Muscle layer of colon (tissue), 2 donors: Measurements from ENCODE around the gene RRBP1.

ENCODE experiments used
- H3K27ac ChIP-seq: one replicate; pipeline ENCODE4 v1.7.0; 2013; ENCODE audit warnings: low read depth, mild to moderate bottlenecking, low read length, moderate library complexity
- H3K27me3 ChIP-seq, 2 donors: one replicate each; pipeline ENCODE4 v1.7.0; 2013; ENCODE audit warnings: low read length in 2 of 2, mild to moderate bottlenecking in 2 of 2; ENCODE audit not compliant: insufficient read depth in 2 of 2, control insufficient read depth in 1 of 2
- H3K36me3 ChIP-seq: one replicate; pipeline ENCODE4 v1.7.0; 2013; ENCODE audit warnings: mild to moderate bottlenecking, low read length; ENCODE audit not compliant: insufficient read depth
- H3K4me1 ChIP-seq: one replicate; pipeline ENCODE4 v1.7.0; 2013; ENCODE audit warnings: mild to moderate bottlenecking, low read length; ENCODE audit not compliant: insufficient read depth
- H3K4me3 ChIP-seq, 2 donors: one replicate each; pipeline ENCODE4 v1.7.0; 2013; ENCODE audit warnings: low read length in 2 of 2, low read depth in 1 of 2, mild to moderate bottlenecking in 1 of 2, moderate library complexity in 1 of 2
- H3K9ac ChIP-seq: one replicate; pipeline ENCODE4 v1.7.0; 2013; ENCODE audit warnings: low read length
- H3K9me3 ChIP-seq: one replicate; pipeline ENCODE4 v1.7.0; 2013; ENCODE audit warnings: mild to moderate bottlenecking, low read length
- donor health status: abdominal sarcoma.
- donor health status: Adenocarcinoma of cecum.

RRBP1 gene

DNA sequence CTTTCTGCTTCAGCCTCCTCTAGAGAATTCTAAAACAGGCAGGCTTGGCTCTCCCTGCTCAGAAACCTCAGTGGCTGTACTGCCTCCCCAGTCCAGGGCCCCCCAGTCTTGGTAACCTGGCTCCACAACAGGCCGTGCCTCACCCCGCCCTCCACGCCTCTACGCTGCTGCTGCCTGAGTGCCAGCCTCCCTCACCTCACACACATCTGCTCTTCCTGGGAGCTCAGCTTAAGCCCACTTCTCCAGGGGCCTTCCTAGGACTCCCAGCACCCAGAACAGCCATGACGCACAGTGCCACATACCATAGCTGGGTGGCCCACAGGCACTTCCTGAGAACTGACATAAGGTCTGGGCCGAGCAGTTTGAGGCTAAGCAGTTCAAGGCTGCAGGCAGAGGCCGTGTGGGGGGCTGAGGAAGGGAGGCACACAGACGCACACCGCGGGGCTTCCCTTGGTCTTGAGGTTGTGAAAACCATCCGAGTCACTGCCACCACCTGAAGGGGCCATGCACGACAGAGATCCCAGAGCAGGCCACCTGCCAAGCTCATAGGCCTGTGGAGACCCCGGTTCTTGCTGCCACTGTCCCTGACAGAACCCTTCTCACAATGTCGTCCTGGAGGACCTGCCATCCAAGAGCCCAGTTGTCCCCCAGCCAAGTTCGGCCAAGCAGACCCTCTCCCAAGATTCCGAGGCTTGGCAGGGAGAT, 69.6 kb downstream of the RRBP1 start:
- H3K36me3 ChIP-seq = peaks cover 32% of the 10 kb centered on the region
- H3K9me3 ChIP-seq = no peaks in the 10 kb centered on the region
- H3K27ac ChIP-seq = peak overlapping the region; percentile 82
- peak overlapping the region; percentile 32 for H3K9ac ChIP-seq
- H3K4me1 ChIP-seq = peaks cover 86% of the 10 kb centered on the region
- H3K4me3 ChIP-seq = no peak overlapping the region
- no peaks in the 10 kb centered on the region for H3K27me3 ChIP-seq

DNA sequence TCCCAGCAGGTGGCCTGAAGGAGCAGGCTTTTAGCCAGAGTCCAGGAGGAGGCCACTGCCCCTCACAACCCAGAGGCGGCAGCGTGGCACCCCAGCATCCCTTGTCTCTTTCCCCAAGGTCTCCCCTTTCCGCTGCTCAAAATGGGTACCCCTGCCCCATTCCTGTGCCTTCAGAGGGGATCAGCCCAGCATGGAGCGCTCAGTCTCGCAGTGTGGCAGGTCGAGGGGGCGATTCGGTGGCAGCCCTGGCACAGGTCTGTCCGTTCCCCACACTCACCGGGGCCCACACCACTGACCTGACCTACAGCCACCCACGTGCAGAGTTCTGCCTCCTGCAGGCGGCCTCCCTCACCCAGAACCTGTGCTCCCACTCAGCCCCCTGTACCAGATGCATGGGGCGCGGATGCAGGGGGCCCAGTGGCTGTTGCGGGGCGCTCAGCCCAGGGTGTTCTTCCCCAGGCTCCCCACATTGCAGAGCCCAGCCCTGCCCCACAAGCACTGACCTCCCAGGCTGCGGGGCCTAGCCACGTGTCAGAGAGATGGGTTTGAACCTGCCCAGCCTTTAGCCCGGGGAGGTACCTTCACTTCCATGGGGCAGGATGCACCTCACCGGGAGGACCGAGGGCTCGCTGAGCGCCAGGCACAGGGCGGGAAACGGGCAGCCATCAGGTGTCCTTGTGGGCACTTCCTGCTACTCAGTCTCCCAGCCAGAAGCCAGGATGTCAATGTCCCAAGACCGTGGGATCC, 70.3 kb downstream of the RRBP1 start:
- Histone ChIP-seq H3K9me3 (no peaks in the 10 kb centered on the region), H3K27ac (peak overlapping the region; percentile 82), H3K36me3 (peaks cover 39% of the 10 kb centered on the region), H3K27me3 (no peaks in the 10 kb centered on the region), H3K4me3 (no peak overlapping the region), H3K9ac (peak overlapping the region; percentile 32), H3K4me1 (peaks cover 79% of the 10 kb centered on the region)

DNA sequence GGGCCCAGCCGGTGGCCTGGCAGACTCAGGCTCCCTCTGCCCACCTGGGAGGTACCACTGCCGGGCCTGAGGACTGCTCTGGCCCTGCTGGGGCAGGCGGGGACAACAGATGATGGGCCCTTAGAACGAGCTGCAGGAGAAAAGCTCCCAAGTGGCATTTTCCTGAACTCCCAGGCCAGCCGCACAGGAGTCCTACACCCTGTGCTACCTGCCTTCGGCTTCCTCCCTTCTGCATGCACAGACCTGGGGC, 70.8 kb downstream of the RRBP1 start:
- H3K4me3 ChIP-seq = no peak overlapping the region
- peak overlapping the region; percentile 82 for H3K27ac ChIP-seq
- peaks cover 39% of the 10 kb centered on the region for H3K36me3 ChIP-seq
- no peaks in the 10 kb centered on the region for H3K9me3 ChIP-seq
- H3K9ac ChIP-seq = peak overlapping the region; percentile 28
- H3K4me1 ChIP-seq = peaks cover 74% of the 10 kb centered on the region
- no peaks in the 10 kb centered on the region for H3K27me3 ChIP-seq

DNA sequence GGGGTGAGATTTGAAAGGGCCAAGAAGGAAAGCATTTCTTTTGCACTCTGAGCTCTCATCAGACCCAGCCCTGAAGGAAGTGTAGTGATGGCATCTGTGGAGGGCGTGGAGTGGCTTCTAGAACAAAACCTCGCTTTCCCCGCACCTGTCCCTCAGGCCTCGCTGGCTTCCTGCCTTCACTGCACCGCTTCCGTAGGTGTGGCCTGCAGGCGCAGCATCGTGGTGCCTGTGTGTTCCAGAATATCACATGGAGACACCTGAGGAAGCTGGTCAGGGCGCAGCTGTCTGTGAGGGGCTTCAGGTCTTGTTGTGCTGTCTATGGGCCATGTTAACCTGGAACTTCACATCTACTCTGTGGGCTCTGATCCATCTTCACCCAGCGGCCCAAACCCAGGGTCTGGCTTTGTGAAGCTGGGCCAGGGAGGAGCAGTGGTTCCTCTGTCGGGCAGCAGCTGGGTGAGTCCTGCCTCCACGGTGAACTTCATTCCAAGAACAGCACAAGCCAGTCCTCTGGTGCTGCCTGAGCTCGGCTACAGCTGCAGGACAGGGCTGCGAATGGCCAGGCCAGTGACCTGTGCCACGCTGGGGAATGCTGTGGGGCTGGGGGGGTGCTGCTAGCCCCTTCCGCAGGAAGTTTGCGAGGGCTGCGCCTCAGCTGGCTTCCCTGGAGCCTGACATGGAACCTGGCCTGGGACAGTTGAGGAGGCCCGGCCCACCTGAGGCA, 71.3 kb downstream of the RRBP1 start:
- Histone ChIP-seq H3K4me1 (peaks cover 73% of the 10 kb centered on the region), H3K4me3 (no peak overlapping the region), H3K27me3 (no peaks in the 10 kb centered on the region), H3K9me3 (no peaks in the 10 kb centered on the region), H3K27ac (peak overlapping the region; percentile 82), H3K36me3 (peaks cover 39% of the 10 kb centered on the region), H3K9ac (peak overlapping the region; percentile 28)

DNA sequence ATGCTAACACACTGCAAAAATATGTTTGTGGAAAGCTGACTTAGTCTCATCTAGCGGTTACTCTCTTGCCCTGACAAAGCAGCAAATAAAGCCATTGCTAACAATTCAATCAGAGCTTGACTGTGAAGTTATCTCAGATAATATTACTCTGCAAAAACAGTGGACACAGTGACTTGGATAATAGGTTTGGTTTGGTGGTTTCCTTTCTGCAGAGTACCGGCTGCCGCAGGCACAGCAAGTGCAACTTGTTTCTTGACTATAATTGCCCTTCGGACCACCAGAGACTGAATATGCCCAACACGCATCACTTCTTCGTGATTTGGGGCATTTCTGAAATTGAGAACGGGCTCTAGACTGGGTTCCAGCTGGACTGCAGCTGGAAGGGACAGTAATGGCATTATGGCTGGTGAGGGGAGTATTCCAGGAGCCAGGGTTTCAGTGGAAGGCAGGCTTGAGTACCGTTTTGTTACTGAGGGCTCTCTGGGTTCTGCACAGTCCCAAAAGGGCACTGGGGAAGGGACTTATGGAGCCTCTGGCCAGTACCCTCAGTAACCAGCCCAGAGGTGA, 72.1 kb downstream of the RRBP1 start:
- Histone ChIP-seq H3K27ac (peak overlapping the region; percentile 82), H3K9me3 (no peaks in the 10 kb centered on the region), H3K4me3 (no peak overlapping the region), H3K27me3 (no peaks in the 10 kb centered on the region), H3K36me3 (peaks cover 47% of the 10 kb centered on the region), H3K9ac (peak overlapping the region; percentile 28), H3K4me1 (peaks cover 71% of the 10 kb centered on the region)

DNA sequence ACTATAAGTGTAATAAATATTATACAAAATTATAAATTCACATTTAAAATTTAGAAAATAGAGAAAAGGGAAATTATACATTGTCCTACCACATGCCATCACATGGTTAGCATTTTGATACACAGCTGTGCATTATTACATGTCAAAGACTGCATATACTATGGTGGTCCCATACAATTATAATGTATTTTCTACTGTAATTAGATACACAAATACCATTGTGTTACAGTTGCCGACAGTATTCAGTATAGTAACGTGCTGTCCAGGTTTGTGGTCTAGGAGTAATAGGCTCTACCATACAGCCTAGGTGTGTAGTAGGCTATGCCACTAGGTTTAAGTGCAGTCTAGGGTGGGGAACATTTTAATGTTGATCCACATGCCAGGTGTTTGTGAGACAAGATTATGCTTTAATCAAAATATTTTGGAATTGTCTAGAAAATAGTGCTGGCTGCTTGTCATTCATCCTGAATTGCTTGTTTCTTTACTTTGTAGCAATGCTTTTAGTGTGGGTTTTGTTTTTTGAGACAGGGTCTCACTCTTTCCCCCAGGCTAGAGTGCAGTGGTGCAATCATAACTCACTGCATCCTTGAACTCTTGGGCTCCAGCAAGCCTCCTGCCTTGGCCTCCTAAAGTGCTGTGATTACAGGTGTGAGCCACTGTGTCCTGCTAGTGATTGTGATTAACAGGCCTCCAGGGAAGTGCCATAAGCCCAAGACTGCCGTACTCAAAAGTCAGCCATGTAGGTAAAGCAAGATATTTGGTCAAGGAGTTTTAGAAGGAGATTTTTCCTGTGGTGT, 73.1 kb downstream of the RRBP1 start:
- H3K36me3 ChIP-seq = peaks cover 55% of the 10 kb centered on the region
- H3K27me3 ChIP-seq = no peaks in the 10 kb centered on the region
- peaks cover 71% of the 10 kb centered on the region for H3K4me1 ChIP-seq
- H3K9me3 ChIP-seq = no peaks in the 10 kb centered on the region
- H3K27ac ChIP-seq = no peak overlapping the region
- H3K4me3 ChIP-seq = no peak overlapping the region
- no peak overlapping the region for H3K9ac ChIP-seq

DNA sequence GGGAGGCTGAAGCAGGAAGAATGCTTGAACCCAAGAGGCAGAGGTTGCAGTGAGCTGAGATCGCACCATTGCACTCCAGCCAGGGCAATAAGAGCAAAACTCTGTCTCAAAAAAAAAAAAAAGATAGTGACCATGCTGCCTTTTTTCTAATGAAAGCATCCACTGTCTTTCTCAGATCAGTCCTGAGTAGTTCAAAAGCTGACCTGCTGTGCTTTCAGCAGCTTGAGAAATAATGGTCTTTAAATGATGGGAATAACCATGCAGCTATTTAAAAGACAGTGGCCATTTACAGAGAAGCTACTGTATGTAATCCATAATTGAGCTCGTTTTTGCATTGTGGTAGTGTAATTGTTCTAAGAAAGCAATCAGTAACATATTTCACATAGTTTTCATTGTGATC, 76.0 kb downstream of the RRBP1 start:
- no peak overlapping the region for H3K27ac ChIP-seq
- H3K4me3 ChIP-seq = no peak overlapping the region
- H3K9ac ChIP-seq = no peak overlapping the region
- no peaks in the 10 kb centered on the region for H3K9me3 ChIP-seq
- H3K27me3 ChIP-seq = no peaks in the 10 kb centered on the region
- peaks cover 69% of the 10 kb centered on the region for H3K36me3 ChIP-seq
- H3K4me1 ChIP-seq = peaks cover 67% of the 10 kb centered on the region

DNA sequence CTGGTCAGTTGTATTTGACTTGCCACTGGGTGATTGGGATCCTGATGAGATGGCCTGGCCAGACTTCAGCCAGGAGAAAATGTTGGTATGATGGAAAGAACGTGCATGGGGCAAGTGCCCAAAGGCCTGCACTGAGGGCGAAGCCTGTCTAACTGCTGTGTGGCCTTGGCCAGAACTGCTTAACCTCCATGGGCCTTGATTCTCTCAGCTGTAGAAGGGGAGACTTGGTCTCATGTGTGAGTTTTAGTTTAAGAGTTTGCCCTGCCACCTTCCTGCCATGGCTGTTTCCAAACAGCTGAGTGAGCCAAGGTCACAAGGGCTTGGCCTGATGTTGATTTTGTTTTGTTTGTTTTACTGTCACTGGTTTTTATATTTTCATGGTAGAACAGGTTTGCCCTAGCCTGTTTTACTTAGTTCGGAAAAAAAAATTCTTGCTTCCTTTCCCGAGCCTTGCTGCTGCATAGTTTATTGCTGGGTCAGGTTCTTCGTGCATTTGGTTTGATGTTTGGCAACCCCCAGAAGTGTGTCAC, 76.8 kb downstream of the RRBP1 start:
- peaks cover 67% of the 10 kb centered on the region for H3K36me3 ChIP-seq
- no peaks in the 10 kb centered on the region for H3K9me3 ChIP-seq
- peak overlapping the region; percentile 46 for H3K27ac ChIP-seq
- no peak overlapping the region for H3K9ac ChIP-seq
- H3K4me3 ChIP-seq = no peak overlapping the region
- H3K27me3 ChIP-seq = no peaks in the 10 kb centered on the region
- peaks cover 63% of the 10 kb centered on the region for H3K4me1 ChIP-seq

DNA sequence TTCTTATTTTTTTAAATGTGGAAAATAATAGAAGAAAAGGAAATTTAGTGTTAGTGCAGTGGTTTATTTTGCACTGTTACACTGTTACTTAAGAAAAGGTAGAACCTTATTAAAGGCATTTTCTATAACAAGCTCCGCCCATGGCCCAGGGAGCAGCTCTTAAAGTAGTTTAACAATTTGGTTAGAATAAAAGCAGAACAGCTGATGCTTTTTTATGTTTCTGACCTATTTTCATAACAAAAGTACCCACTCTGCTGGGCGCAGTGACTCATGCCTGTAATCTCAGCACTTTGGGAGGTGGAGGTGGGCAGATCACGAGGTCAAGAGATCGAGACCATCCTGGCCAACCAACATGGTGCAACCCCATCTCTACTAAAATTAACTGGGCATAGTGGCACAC, 79.5 kb downstream of the RRBP1 start:
- no peak overlapping the region for H3K9ac ChIP-seq
- H3K27ac ChIP-seq = peak overlapping the region; percentile 61
- no peaks in the 10 kb centered on the region for H3K9me3 ChIP-seq
- peaks cover 72% of the 10 kb centered on the region for H3K4me1 ChIP-seq
- H3K36me3 ChIP-seq = peaks cover 48% of the 10 kb centered on the region
- no peaks in the 10 kb centered on the region for H3K27me3 ChIP-seq
- no peak overlapping the region for H3K4me3 ChIP-seq

- Histone ChIP-seq H3K4me1 (peaks cover 77% of the 10 kb centered on the region), H3K27ac (no peak overlapping the region), H3K9me3 (no peaks in the 10 kb centered on the region), H3K36me3 (peaks cover 43% of the 10 kb centered on the region), H3K4me3 (no peak overlapping the region), H3K9ac (no peak overlapping the region), H3K27me3 (no peaks in the 10 kb centered on the region)
Observed at GRCh38 chr20:17601957-17602356, 80.1 kb downstream of the RRBP1 start.
